GM06990 (cell line): ENCODE measurements around the gene CCDC81.

Experiments used
- DNase-seq: peaks from one replicate; pipeline ENCODE4 v3.0.0-alpha.2; 2011; ENCODE audit not compliant: insufficient read length; ENCODE audit errors: extremely low read depth
- H3K27me3 ChIP-seq: replicated peaks from 2 replicates; pipeline ENCODE4 v1.6.0; 2011; ENCODE audit warnings: low read length; ENCODE audit not compliant: control insufficient read depth, insufficient read depth
- H3K36me3 ChIP-seq: 2 replicates; pipeline ENCODE4 v1.5.1; 2011; ENCODE audit warnings: low read length; ENCODE audit not compliant: control insufficient read depth, insufficient read depth
- H3K4me3 ChIP-seq: replicated peaks from 2 replicates; pipeline ENCODE4 v1.5.1; 2011; ENCODE audit warnings: low read depth, mild to moderate bottlenecking, control low read depth, low read length
- TF ChIP-seq, protein P1 (sequence below): IDR thresholded peaks from 2 replicates; pipeline ENCODE4 v1.5.1; 2011; ENCODE audit warnings: low read length, control low read depth, mild to moderate bottlenecking, inconsistent platforms; ENCODE audit not compliant: insufficient read depth, poor library complexity, severe bottlenecking

The CCDC81 gene

DNA sequence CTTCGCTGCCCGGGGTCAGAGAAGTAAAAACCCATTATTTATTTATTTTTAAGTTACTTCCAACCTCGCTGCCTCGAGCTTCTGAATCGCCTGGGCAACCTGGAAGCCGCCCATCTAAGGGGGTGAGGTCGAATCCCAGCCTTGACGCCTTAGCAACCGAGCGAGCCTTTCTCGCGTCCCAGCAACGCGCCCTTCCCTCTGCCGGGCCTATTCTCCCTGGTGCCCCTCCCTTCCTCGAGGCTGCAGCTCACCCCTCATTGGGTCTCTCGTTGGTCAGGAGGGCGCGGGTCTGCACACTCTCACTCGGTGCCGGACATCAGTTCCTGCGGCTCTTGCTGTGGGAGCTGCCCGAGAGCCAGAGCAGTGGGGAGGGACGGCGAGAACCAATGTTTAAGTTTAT is at the start of gene CCDC81:
CCDC81 (plus strand) TSS at position 302 of the 400 bp plus-strand sequence. CDS start 277 bp downstream, outside the sequence.
- DNase-seq = no peak
- Histone ChIP-seq H3K27me3 (no peaks in the 10 kb centered on the region), H3K4me3 (no peak within 1 kb of the TSS), H3K36me3 (no peaks in the 10 kb centered on the region)
- TF ChIP-seq, protein P1, sequence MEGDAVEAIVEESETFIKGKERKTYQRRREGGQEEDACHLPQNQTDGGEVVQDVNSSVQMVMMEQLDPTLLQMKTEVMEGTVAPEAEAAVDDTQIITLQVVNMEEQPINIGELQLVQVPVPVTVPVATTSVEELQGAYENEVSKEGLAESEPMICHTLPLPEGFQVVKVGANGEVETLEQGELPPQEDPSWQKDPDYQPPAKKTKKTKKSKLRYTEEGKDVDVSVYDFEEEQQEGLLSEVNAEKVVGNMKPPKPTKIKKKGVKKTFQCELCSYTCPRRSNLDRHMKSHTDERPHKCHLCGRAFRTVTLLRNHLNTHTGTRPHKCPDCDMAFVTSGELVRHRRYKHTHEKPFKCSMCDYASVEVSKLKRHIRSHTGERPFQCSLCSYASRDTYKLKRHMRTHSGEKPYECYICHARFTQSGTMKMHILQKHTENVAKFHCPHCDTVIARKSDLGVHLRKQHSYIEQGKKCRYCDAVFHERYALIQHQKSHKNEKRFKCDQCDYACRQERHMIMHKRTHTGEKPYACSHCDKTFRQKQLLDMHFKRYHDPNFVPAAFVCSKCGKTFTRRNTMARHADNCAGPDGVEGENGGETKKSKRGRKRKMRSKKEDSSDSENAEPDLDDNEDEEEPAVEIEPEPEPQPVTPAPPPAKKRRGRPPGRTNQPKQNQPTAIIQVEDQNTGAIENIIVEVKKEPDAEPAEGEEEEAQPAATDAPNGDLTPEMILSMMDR = no peak

DNA sequence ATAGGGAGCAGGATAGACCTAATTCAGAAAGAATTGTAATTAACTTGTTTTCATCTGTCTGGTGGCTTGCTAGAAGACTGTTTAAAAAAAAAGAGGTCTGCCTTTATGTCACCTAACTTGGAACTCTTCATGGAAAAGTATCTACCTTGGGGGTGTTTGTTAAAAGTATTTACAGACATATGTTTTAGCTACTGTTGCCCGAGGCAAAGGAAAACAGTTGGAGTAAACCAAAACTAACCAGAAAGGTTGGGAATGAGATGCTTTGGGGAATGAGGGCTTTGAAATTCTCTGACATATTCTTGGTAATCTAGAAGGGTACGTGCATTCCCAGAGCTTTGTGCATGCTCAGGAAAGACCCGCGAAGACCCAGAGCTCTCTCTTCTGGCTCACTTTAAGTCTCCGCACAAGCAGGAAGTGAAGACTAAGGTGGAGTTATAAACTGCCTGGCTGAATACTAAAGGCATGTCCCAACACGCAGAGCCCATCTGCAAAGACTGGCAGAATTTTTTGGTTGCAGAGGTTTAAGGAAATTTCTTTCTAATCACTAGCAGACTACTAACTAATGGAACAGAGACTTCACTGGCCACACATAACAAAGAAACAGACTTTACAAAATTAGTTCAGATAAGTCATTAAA is 39.4 kb upstream of the CCDC81 start:
- Histone ChIP-seq H3K27me3 (no peaks in the 10 kb centered on the region), H3K4me3 (no peak overlapping the region), H3K36me3 (peaks cover 4% of the 10 kb centered on the region; the same call in 1 of the 2 replicates)
- TF ChIP-seq, protein P1 = no peak
- DNase-seq = no peak

- Histone ChIP-seq H3K4me3 (no peak overlapping the region), H3K36me3 (peaks cover 4% of the 10 kb centered on the region; the same call in 1 of the 2 replicates), H3K27me3 (no peaks in the 10 kb centered on the region)
- TF ChIP-seq, protein P1 = no peak
- DNase-seq = no peak
These were observed 37.5 kb upstream of the CCDC81 start for GRCh38 chr11:86337227-86337626.

GRCh38 chr11:86341382-86341781 is 33.3 kb upstream of the CCDC81 start:
- H3K27me3 ChIP-seq = no peaks in the 10 kb centered on the region
- no peak overlapping the region for H3K4me3 ChIP-seq
- TF ChIP-seq, protein P1 = no peak
- peaks cover 1% of the 10 kb centered on the region; the same call in 1 of the 2 replicates for H3K36me3 ChIP-seq
- no peak for DNase-seq

GRCh38 chr11:86346513-86346912 is 28.2 kb upstream of the CCDC81 start:
- H3K4me3 ChIP-seq = no peak overlapping the region
- no peaks in the 10 kb centered on the region for H3K27me3 ChIP-seq
- no peak for DNase-seq
- TF ChIP-seq, protein P1 = no peak
- no peaks in the 10 kb centered on the region; the same call in 1 of the 2 replicates for H3K36me3 ChIP-seq
